NT2/D1 (cell line): ENCODE measurements around the gene CBX8.

ENCODE experiments used
- SUZ12 ChIP-seq: IDR thresholded peaks from 2 replicates; pipeline ENCODE4 v1.6.1; 2011; ENCODE audit not compliant: insufficient read length, insufficient read depth; ENCODE audit errors: extremely low read depth
- YY1 ChIP-seq: IDR thresholded peaks from 2 replicates; pipeline ENCODE4 v1.6.1; 2011; ENCODE audit not compliant: insufficient read length, insufficient read depth
- ZNF274 ChIP-seq: IDR thresholded peaks from 2 replicates; pipeline ENCODE4 v1.6.1; 2011; ENCODE audit warnings: mild to moderate bottlenecking, low read depth, low read length

DNA sequence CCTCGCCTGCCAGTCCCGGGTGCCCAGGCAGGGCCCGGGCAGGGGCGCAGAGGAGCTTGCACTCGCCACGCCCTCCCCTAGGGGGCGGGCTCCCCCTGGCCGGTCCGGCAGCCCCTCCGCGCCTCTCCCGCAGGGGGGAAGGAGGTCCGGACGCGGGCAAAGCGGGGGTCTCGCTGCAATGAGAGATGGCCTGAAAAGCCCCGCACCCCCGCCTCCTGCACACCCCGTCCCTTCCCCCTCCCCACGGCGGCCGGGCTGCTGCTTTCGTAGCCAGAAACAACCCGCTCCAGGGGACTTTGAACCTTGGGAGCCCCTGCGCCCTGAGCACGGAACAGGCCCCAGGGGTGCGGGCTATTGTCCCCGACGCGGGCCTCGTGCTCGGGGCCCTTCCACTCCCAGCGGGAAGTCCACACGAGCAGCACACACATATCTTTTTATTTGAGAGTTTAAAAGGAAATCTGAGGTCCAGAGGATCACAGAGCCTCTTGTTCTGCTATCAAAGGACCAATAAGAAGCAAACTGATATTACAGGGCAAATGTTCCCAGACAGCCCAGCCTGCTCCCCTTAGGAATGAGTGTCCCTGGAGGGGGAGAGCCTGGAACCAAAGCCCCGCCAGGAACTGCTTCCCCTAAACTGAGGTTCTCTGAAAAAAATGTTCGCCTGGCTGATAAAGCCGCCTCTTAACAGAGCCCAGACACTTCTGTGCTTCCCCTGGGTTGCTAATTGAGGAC, 48.2 kb upstream of the CBX8 start:
- TF ChIP-seq YY1: no peak
- no peak for TF ChIP-seq SUZ12
- TF ChIP-seq ZNF274: no peak
